SJCRH30 (cell line): ENCODE data around the gene SPATA33. TPM values are rescaled to one million over a fixed set of nuclear protein-coding genes. Genes with fewer than 3 reads are reported as not detected.
"Not testable (repeated sequence)": the region's sequence is repeated elsewhere in the genome, so short reads cannot be mapped to it uniquely, and the experiment has no call there.

Source experiments
- DNase-seq, 2 experiments: peaks; one replicate each; pipeline ENCODE4 v3.0.0-alpha.2; 2015 to 2020
- H3K27ac ChIP-seq: fragments of 250-450 bp; sonication (Bioruptor Pico); 2 replicates; pipeline ENCODE4 v1.5.1; 2020; ENCODE audit warnings: mild to moderate bottlenecking, moderate library complexity
- H3K27me3 ChIP-seq: fragments of 250-450 bp; sonication (Bioruptor Pico); 2 replicates; pipeline ENCODE4 v1.5.1; 2020; ENCODE audit warnings: mild to moderate bottlenecking, moderate library complexity
- H3K36me3 ChIP-seq: fragments of 250-450 bp; sonication (Bioruptor Pico); 2 replicates; pipeline ENCODE4 v1.5.1; 2020; ENCODE audit warnings: mild to moderate bottlenecking, moderate library complexity
- H3K4me1 ChIP-seq: fragments of 250-450 bp; sonication (Bioruptor Pico); 2 replicates; pipeline ENCODE4 v1.5.1; 2020; ENCODE audit warnings: mild to moderate bottlenecking, moderate library complexity
- H3K4me3 ChIP-seq: fragments of 250-450 bp; sonication (Bioruptor Pico); 2 replicates; pipeline ENCODE4 v1.5.1; 2020; ENCODE audit warnings: mild to moderate bottlenecking, moderate library complexity
- H3K9me3 ChIP-seq: fragments of 250-450 bp; sonication (Bioruptor Pico); replicated peaks from 2 replicates; pipeline ENCODE4 v1.5.1; 2020; ENCODE audit warnings: mild to moderate bottlenecking, moderate library complexity
- total RNA-seq: library from RNA; depleted of rRNA; stranded (reverse); fragments of >200 nt; shearing (Covaris generic); gene quantifications from 2 replicates; pipeline ENCODE4 v1.2.3, GENCODE V29; 2014

The SPATA33 gene
- total RNA-seq, 1 experiment from 2014 or later: 12.7 TPM

GRCh38 chr16:89621136-89621697 lies 36.4 kb upstream of the SPATA33 start:
- no peak overlapping the region for H3K4me3 ChIP-seq
- H3K27me3 ChIP-seq: peaks cover 4% of the 10 kb centered on the region
- DNase-seq: no peak
- H3K9me3 ChIP-seq: no peaks in the 10 kb centered on the region
- H3K27ac ChIP-seq: no peak overlapping the region
- no peaks in the 10 kb centered on the region for H3K36me3 ChIP-seq
- peaks cover 5% of the 10 kb centered on the region; the same call in 1 of the 2 replicates for H3K4me1 ChIP-seq

- DNase-seq: no peak
- H3K9me3 ChIP-seq: no peaks in the 10 kb centered on the region
- peaks cover 5% of the 10 kb centered on the region; the same call in 1 of the 2 replicates for H3K4me1 ChIP-seq
- H3K4me3 ChIP-seq: no peak overlapping the region
- H3K27ac ChIP-seq: no peak overlapping the region
- H3K27me3 ChIP-seq: peaks cover 4% of the 10 kb centered on the region
- H3K36me3 ChIP-seq: no peaks in the 10 kb centered on the region
Measured at GRCh38 chr16:89621698-89622409, 35.8 kb upstream of the SPATA33 start.

GRCh38 chr16:89623511-89624261 lies 34.0 kb upstream of the SPATA33 start:
- peaks cover 5% of the 10 kb centered on the region; the same call in 1 of the 2 replicates for H3K4me1 ChIP-seq
- H3K36me3 ChIP-seq: no peaks in the 10 kb centered on the region
- H3K4me3 ChIP-seq: no peak overlapping the region
- H3K27me3 ChIP-seq: peaks cover 4% of the 10 kb centered on the region
- H3K27ac ChIP-seq: no peak overlapping the region
- no peak for DNase-seq
- no peaks in the 10 kb centered on the region for H3K9me3 ChIP-seq

- DNase-seq: no peak
- H3K27me3 ChIP-seq: peaks cover 4% of the 10 kb centered on the region
Measured at GRCh38 chr16:89624777-89625761, 32.6 kb upstream of the SPATA33 start.

GRCh38 chr16:89629827-89630610 lies 27.6 kb upstream of the SPATA33 start:
- H3K4me3 ChIP-seq: no peak overlapping the region
- H3K36me3 ChIP-seq: no peaks in the 10 kb centered on the region
- peaks cover 36% of the 10 kb centered on the region for H3K27me3 ChIP-seq
- no peaks in the 10 kb centered on the region; the same call in 1 of the 2 replicates for H3K9me3 ChIP-seq
- H3K27ac ChIP-seq: no peak overlapping the region
- DNase-seq: no peak
- peaks cover 17% of the 10 kb centered on the region for H3K4me1 ChIP-seq

More at GRCh38 chr16:89624777-89625761, 32.6 kb upstream of the SPATA33 start:
- Histone ChIP-seq H3K4me3 (no peak overlapping the region), H3K4me1 (peaks cover 1% of the 10 kb centered on the region; the same call in 1 of the 2 replicates), H3K36me3 (no peaks in the 10 kb centered on the region), H3K27ac (no peak overlapping the region), H3K9me3 (no peaks in the 10 kb centered on the region; the same call in 1 of the 2 replicates)

- Histone ChIP-seq H3K27me3 (peaks cover 41% of the 10 kb centered on the region), H3K9me3 (no peaks in the 10 kb centered on the region; the same call in 1 of the 2 replicates), H3K4me1 (peaks cover 17% of the 10 kb centered on the region), H3K27ac (no peak overlapping the region), H3K36me3 (no peaks in the 10 kb centered on the region), H3K4me3 (no peak overlapping the region)
- no peak for DNase-seq
Measured at GRCh38 chr16:89633064-89633631, 24.5 kb upstream of the SPATA33 start.

GRCh38 chr16:89634463-89635385 lies 22.9 kb upstream of the SPATA33 start:
- not testable (repeated sequence) for H3K36me3 ChIP-seq, H3K9me3 ChIP-seq, H3K4me3 ChIP-seq, DNase-seq, H3K27ac ChIP-seq
- H3K27me3 ChIP-seq: peaks cover 41% of the 10 kb centered on the region
- peaks cover 17% of the 10 kb centered on the region for H3K4me1 ChIP-seq

- DNase-seq: no peak
- Histone ChIP-seq H3K27me3 (peaks cover 31% of the 10 kb centered on the region), H3K4me1 (peaks cover 13% of the 10 kb centered on the region), H3K27ac (no peak overlapping the region), H3K36me3 (no peaks in the 10 kb centered on the region), H3K9me3 (no peaks in the 10 kb centered on the region), H3K4me3 (no peak overlapping the region)
Measured at GRCh38 chr16:89636663-89637062, 21.0 kb upstream of the SPATA33 start.

GRCh38 chr16:89637379-89637778 lies 20.3 kb upstream of the SPATA33 start:
- peaks cover 24% of the 10 kb centered on the region for H3K27me3 ChIP-seq
- no peak for DNase-seq

GRCh38 chr16:89638455-89638854 lies 19.2 kb upstream of the SPATA33 start:
- no peak for DNase-seq
- H3K9me3 ChIP-seq: no peaks in the 10 kb centered on the region
- no peaks in the 10 kb centered on the region for H3K36me3 ChIP-seq
- H3K4me1 ChIP-seq: 0 out of 2 replicates have a peak, but pooled peaks cover 2% of the 10 kb centered on the region
- no peak overlapping the region for H3K4me3 ChIP-seq
- peaks cover 13% of the 10 kb centered on the region for H3K27me3 ChIP-seq
- H3K27ac ChIP-seq: no peak overlapping the region

More at GRCh38 chr16:89637379-89637778, 20.3 kb upstream of the SPATA33 start:
- H3K4me3 ChIP-seq: no peak overlapping the region
- H3K27ac ChIP-seq: no peak overlapping the region
- peaks cover 6% of the 10 kb centered on the region for H3K4me1 ChIP-seq
- no peaks in the 10 kb centered on the region for H3K9me3 ChIP-seq
- no peaks in the 10 kb centered on the region for H3K36me3 ChIP-seq

GRCh38 chr16:89639385-89639784 lies 18.3 kb upstream of the SPATA33 start:
- Histone ChIP-seq H3K9me3 (no peaks in the 10 kb centered on the region), H3K4me1 (0 out of 2 replicates have a peak, but pooled peaks cover 2% of the 10 kb centered on the region), H3K4me3 (no peak overlapping the region), H3K36me3 (no peaks in the 10 kb centered on the region), H3K27ac (no peak overlapping the region), H3K27me3 (peaks cover 5% of the 10 kb centered on the region)
- no peak for DNase-seq

- H3K27ac ChIP-seq: no peak overlapping the region
Measured at GRCh38 chr16:89641458-89642119, 16.0 kb upstream of the SPATA33 start.

More at GRCh38 chr16:89641458-89642119, 16.0 kb upstream of the SPATA33 start:
- Histone ChIP-seq H3K4me1 (0 out of 2 replicates have a peak, but pooled peaks cover 2% of the 10 kb centered on the region), H3K9me3 (no peaks in the 10 kb centered on the region), H3K36me3 (peaks cover 12% of the 10 kb centered on the region), H3K4me3 (peak overlapping the region; percentile 54), H3K27me3 (no peaks in the 10 kb centered on the region)
- DNase-seq: no peak
